KOPT-K1 (cell line): Measurements from ENCODE around the gene ESRRA.
A peak's percentile ranks its signal among the peaks of the same experiment; 100 is the strongest.

Experiments used
- H3K27ac ChIP-seq: fragments of 200-600 bp; sonication (generic); 2 replicates; pipeline ENCODE4 v1.5.1; 2016; ENCODE audit warnings: antibody characterized with exemption, mild to moderate bottlenecking, low read depth, low read length; ENCODE audit not compliant: poor library complexity, severe bottlenecking
- H3K36me3 ChIP-seq: fragments of 200-600 bp; sonication (generic); 2 replicates; pipeline ENCODE4 v1.5.1; 2017; ENCODE audit warnings: antibody characterized with exemption, mild to moderate bottlenecking, low read length, moderate library complexity; ENCODE audit not compliant: insufficient read depth
- H3K9me3 ChIP-seq: fragments of 200-600 bp; sonication (generic); 2 replicates; pipeline ENCODE4 v1.5.1; 2017; ENCODE audit warnings: antibody characterized with exemption, low read length, mild to moderate bottlenecking; ENCODE audit not compliant: insufficient read depth, poor library complexity, severe bottlenecking

ESRRA gene

DNA sequence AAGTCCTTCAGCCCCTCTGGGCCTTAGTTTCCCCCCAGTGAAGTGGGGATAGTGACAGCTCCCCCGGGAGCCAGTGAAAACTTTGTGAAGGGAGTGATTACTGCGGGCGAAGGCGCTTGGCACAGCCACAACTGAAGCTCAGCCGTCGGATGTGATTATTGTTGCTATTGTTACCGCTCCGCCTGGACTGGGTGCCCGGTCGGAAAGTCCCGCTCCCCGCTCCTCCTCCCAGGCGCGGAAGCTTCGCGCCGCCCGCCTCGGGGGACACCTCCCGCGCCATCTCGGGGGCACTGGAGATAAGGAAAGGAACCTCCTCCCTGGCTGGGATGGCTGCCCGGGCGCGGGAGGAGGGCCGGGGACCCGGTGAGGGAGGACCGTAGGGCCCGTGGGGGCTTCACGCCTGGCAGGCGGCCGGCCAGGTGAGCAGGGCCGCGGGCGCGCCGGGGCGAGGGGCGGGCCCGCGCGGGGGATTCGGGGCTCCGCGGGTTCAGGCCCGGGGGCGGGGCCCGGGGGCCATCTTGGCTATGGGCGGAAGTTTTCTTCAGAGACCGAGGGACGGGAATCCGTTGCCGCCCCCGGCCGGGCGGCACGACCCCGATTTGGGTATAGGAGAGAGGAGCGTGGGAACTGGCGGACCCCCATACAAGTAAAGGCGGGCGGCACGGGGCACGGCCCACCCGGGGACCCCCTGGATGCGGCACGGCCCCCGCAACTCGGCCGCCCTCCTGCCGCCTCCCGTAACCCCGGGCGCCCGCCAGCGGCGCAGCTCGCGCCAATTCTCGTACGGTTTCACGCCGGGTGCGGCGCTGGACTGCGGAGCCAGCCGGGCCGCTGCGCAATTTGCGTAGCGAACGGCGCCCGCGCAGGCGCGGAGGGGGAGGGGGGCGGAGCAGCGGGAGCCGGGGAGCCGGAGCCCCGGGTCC lies 20.1 kb upstream of the ESRRA start, which contains the start of gene GPR137:
TSS of gene GPR137 (plus strand) at position 887 of the 923 bp plus-strand sequence. CDS start 677 bp downstream, outside the sequence.
- Histone ChIP-seq H3K9me3 (no peaks in the 10 kb centered on the region), H3K27ac (peak within 1 kb of the TSS; percentile 90), H3K36me3 (peaks cover 15% of the 10 kb centered on the region; the same call in 1 of the 2 replicates)

DNA sequence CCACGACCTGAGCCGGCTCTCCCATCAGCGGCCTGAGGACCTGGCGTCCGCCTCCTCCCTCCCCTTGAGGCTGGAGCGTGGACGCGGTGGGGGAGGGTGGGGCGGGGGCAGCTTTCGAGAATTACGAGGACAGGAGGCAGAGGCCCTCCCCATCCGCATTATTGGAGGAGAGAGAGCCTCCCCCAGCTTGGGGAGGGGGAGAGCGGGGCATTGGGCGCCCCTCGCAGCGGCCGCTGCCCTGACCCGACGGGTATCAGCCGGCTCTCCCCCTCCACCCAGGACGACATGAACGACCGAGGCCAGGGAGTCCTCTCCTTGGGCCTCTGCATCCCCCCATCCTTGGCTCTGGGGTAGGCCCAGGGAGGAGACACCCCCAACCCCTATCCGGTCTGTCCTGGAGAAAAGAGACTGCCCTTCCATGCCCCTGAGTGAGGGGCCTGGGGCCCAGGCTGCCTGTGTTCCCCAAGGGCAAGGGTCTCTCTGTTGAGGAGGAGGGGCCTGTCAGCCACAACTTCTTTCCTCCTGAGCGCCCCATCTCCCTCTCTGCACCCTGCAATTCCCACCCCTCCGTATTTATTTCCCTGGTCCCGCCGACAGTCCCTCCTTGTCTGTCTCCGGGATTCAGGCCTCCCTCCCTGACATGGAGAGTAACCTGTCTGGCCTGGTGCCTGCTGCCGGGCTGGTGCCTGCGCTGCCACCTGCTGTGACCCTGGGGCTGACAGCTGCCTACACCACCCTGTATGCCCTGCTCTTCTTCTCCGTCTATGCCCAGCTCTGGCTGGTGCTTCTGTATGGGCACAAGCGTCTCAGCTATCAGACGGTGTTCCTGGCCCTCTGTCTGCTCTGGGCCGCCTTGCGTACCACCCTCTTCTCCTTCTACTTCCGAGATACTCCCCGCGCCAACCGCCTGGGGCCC lies 19.2 kb upstream of the ESRRA start:
- Histone ChIP-seq H3K9me3 (no peaks in the 10 kb centered on the region), H3K36me3 (peaks cover 14% of the 10 kb centered on the region; the same call in 1 of the 2 replicates), H3K27ac (peak overlapping the region; percentile 90)

DNA sequence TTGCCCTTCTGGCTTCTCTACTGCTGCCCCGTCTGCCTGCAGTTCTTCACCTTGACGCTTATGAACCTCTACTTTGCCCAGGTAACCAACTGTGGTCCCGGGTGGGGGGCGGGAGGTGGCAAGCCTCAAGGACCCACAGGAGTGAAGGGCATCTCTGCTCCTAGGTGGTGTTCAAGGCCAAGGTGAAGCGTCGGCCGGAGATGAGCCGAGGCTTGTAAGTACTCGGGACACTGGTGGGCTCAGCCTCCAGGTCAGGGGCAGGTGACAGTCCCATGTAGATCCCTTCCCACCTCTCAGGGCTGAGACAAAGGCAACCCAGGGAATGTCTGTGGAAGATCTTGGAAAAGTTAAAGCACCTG lies 18.5 kb upstream of the ESRRA start:
- H3K36me3 ChIP-seq: peaks cover 7% of the 10 kb centered on the region; the same call in 1 of the 2 replicates
- H3K9me3 ChIP-seq: no peaks in the 10 kb centered on the region
- H3K27ac ChIP-seq: no peak overlapping the region

DNA sequence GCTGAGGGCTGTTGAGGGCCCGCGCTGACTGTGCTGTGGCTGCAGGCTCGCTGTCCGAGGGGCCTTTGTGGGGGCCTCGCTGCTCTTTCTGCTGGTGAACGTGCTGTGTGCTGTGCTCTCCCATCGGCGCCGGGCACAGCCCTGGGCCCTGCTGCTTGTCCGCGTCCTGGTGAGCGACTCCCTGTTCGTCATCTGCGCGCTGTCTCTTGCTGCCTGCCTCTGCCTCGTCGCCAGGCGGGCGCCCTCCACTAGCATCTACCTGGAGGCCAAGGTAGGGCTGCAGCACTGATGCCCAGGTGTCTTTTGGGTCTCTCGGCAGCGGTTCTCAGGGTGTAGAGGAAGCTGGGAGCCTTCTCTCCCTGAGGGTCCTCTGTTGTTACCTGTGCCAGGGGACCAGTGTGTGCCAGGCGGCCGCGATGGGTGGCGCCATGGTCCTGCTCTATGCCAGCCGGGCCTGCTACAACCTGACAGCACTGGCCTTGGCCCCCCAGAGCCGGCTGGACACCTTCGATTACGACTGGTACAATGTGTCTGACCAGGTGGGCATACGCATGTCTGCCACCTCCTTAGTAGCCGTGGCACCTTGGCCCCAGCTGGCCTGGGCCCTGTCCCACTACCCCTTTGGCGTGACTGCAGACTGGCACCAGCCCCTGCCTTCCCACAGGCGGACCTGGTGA lies 17.5 kb upstream of the ESRRA start:
- H3K9me3 ChIP-seq: no peaks in the 10 kb centered on the region
- H3K36me3 ChIP-seq: no peaks in the 10 kb centered on the region
- H3K27ac ChIP-seq: no peak overlapping the region

DNA sequence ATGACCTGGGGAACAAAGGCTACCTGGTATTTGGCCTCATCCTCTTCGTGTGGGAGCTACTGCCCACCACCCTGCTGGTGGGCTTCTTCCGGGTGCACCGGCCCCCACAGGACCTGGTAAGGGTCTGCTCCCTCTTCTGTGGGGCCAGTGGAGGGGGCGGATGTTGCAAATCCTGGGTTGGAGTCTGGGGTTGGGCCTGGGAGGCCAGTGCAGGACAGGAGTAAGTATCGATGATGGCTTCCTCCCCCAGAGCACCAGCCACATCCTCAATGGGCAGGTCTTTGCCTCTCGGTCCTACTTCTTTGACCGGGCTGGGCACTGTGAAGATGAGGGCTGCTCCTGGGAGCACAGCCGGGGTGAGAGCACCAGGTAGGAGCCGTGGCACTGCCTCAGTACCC lies 17.0 kb upstream of the ESRRA start:
- Histone ChIP-seq H3K36me3 (no peaks in the 10 kb centered on the region), H3K9me3 (no peaks in the 10 kb centered on the region), H3K27ac (no peak overlapping the region)

DNA sequence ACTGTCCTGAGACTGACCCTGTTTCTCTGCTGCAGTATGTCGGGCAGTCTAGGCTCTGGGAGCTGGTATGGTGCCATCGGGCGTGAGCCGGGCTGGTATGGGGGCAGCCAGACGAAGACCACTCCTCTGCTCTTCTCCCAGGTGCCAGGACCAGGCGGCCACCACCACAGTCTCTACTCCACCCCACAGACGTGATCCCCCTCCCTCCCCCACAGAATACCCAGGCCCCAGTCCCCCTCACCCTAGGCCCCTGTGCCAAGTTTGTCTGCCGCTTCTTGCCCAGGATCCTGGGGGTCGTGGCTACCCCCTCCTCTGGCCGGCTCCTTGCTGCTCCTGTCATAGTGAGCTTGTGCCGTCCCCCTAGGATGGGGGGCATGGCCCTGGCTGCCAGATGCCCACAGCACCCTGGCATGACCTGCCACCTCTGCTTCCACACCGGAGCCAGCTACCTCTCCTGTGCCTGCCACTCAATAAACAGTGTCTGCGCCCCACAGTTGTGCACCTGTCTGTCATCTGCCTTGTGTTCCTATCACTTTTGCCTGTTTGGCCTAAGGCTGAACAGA lies 16.2 kb upstream of the ESRRA start:
- Histone ChIP-seq H3K36me3 (no peaks in the 10 kb centered on the region), H3K9me3 (no peaks in the 10 kb centered on the region), H3K27ac (no peak overlapping the region)

DNA sequence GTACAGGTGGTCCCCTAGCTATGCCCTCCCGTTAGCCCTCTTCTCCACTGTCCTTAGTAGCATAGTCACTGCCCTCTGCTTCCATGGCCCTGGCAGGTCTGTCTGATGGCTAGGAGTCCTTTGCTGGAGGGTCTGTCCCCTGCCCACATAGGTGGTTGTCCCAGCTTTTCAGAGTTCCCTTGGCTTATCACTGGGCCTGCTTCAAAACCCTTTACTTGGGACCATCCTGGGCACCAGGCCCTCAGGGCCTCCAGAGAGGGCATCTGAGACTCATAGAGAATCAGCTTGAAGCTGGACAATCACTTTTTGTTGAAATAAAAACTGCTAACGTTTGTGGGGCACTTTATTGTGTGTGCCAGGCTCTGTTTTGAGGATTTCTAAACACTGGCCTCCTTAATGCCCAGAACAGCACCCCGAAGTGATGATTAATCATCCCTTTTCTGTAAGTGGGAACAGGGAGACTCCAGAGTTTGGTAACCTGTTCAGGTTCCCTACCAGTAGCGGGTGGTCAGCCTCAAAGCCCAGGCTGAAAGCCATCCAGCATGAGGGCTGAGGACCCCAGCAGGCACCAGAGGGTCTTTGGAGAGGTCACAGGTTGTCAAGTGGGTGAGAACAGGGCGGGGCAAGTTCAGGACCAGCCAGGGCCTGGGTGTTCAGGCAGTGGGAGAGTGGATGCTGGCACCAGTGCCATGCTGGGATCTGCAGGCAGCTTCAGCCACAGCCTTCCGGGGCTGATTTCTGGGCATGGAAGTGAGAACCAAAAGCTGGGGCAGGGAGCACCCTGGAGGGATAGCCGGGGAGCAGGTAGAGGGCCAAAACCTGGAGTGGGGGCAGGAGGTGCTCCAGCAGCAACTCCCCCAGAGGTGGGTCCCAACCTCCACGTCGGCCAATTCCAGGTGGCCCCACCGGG lies 14.7 kb upstream of the ESRRA start:
- H3K27ac ChIP-seq: no peak overlapping the region
- no peaks in the 10 kb centered on the region for H3K36me3 ChIP-seq
- H3K9me3 ChIP-seq: no peaks in the 10 kb centered on the region

DNA sequence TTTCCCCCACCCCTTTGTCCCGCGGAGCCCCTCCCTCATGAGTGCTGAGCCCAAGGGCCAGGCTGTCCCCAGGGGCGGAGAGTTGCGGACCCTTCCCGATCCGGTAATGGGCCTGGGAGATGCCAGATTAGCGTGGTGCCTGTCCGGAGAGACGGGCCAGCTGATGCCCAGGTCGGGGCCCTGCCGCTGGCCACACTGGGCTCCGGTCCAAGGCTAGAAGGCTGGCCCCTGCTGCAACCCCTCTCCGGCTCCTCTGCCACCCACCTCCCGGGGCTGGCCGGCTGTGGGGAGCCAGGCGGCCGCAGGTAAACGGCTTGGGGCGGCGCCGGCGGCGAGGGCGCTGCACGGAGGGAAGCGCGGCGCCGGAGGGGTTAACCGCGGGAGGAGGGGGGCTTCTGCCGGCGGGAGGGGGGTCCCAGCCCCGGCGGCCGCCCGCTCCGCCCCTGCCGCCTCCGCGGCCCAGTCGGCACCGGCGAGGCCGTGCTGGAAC lies 14.0 kb upstream of the ESRRA start, which contains the start of gene KCNK4:
TSS of gene KCNK4 (plus strand) at position 41 of the 490 bp plus-strand sequence. CDS start 1,717 bp downstream, outside the sequence.
- H3K36me3 ChIP-seq: no peaks in the 10 kb centered on the region
- H3K27ac ChIP-seq: no peak within 1 kb of the TSS
- H3K9me3 ChIP-seq: no peaks in the 10 kb centered on the region

DNA sequence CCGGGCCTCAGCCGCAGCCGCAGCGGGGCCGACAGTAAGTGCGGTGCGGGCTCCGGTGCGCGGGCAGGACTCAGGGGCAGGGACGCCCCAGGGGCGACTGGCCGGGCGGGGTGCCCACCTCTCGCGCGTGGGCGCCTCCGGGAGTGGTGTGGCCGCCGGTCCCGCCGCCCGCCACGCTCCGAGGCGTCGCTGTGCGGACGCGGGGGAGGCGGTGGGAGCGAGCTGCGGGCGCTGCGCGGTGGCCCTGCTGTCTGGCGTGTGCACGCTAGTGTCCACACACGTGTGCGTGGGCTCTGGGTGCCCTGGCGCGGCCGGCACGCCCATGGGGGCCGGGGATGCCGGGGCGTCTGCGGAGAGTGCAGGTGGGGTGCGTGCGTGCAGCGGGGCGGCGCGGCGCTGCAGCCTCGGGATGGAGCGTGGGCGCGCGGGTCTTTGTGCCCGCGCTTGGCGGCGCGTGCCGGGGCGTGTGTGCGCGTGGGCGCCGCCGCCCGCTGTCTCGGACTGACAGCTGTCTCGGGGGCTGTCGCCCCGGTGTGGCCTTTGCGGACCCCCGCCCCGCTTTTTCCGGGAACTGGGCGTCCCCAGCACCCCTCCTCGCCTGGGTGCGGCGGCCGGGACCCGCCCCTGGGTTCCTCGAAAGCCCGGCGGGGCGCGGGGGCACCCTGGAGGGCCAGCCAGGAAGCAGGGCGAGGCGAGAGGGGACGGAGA lies 13.4 kb upstream of the ESRRA start:
- Histone ChIP-seq H3K36me3 (no peaks in the 10 kb centered on the region), H3K27ac (no peak overlapping the region), H3K9me3 (no peaks in the 10 kb centered on the region)

DNA sequence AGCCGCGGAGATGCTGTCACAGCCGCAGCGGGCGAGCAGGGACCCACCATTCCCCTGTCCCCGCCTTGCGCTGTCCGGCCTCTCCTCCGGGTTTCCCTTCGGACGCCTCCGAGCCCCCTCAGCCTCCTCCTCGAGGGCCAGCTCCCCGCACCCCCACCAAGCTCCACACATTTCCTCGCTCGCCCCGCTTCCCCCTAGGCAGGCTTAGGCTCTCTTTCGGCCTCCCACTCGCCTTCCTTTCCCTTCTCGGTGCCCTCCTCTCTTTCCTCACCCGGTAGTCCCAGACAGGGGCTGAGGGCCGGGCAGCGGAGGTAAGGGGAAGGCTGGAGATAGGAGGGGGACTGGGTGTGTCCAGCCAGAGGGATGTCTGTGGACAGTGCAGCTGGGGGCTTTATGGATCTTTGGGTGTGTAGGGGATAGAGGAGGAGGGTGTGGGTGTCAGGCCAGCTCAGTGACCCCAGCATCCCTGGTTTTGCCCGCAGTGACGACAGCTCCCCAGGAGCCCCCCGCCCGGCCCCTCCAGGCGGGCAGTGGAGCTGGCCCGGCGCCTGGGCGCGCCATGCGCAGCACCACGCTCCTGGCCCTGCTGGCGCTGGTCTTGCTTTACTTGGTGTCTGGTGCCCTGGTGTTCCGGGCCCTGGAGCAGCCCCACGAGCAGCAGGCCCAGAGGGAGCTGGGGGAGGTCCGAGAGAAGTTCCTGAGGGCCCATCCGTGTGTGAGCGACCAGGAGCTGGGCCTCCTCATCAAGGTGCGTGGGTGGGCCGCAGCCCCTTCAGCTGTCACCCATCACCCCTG lies 12.7 kb upstream of the ESRRA start:
- Histone ChIP-seq H3K36me3 (no peaks in the 10 kb centered on the region), H3K27ac (no peak overlapping the region), H3K9me3 (no peaks in the 10 kb centered on the region)

DNA sequence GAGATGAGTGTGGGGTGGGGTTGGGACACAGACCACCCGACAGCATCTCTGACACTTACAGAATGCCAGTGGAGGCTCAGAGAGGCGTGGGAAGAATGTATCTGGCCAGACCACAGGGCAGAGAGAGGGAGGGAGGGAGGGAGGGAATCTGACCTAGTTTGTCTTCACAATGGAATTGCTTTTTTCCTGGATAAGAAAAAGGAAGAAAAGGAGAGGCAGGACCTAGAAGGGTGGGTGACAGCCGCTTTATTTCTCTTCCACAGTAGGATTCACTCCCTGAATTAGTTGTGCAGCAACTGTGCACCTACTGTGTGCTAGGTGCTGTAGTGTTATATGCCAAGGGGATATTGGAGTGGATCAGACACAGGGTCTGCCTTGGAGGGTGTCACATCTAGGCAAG lies 10.6 kb upstream of the ESRRA start:
- Histone ChIP-seq H3K36me3 (no peaks in the 10 kb centered on the region), H3K9me3 (no peaks in the 10 kb centered on the region)

DNA sequence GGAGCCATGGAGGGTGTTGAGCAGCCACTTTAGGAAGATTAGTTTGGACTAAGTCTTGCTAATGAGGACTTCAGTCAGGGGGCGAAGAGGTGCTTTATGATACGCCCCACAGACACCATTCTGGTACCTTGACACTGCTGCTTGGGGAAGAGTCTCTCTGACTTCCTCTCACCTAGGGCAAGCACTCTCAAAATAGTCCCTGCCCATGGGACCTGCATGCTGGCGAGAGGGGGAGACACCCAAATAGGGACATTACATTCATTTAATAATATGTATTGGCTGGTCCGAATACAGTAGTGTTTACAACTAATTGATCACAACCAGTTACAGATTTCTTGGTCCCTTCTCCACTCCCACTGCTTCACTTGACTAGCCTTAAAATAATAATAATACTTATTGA lies 9.6 kb upstream of the ESRRA start:
- Histone ChIP-seq H3K36me3 (no peaks in the 10 kb centered on the region), H3K27ac (no peak overlapping the region), H3K9me3 (no peaks in the 10 kb centered on the region)

More for the DNA sequence above, 10.6 kb upstream of the ESRRA start:
- H3K27ac ChIP-seq: no peak overlapping the region
